Adrenal gland (tissue), 5 donors: Measurements from ENCODE around the gene PDGFD.

Experiments used
- POLR2A ChIP-seq, 2 donors: fragments of 450-650 bp; IDR thresholded peaks; one replicate each; pipeline ENCODE4 v1.6.1; 2017; ENCODE audit warnings: antibody characterized with exemption in 2 of 2, mild to moderate bottlenecking in 2 of 2, moderate library complexity in 1 of 2
- TF ChIP-seq, protein P1 (sequence below), 6 experiments: fragments of 450-650 bp in 4 of 6; fragments of 200-600 bp in 2 of 6; sonication (generic) in 1 of 6; IDR thresholded peaks; 1 replicate in 5 of 6; 2 replicates in 1 of 6; pipeline versions ENCODE4 v1.5.1 to v1.8.0; 2016 to 2021; ENCODE audit warnings: antibody characterized with exemption in 6 of 6, mild to moderate bottlenecking in 2 of 6, moderate library complexity in 1 of 6
- donor health status: DM: no; HTN: no; CAD: no.

DNA sequence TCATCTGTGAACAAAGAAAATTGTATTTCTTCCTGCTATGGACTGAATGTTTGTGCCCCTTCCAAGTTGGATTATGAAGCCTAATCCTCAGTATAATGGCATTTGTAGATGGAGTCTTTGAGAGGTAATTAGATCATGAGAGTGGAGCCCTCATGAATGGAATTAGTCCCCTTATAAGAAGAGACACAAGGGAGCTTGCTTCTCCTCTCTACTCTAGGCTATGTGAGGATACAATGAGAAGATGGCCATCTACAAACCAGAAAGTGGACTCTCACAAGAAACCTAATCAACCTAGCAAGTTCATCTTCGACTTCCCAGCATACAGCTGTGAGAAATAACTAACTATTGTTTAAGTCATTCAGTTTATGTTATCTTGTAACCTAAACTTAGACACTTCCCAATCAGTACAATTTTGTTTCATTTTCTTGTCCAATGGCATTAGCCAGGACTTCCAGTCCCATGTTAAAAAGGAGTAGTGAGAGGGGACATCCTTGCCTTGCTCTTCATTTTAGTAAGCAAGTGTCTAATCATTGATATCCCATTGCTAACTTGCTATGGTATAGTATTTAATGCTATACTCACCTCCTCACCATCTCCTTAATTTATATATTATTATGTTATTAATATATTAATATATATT, 45.7 kb downstream of the PDGFD start:
- TF ChIP-seq, protein P1, sequence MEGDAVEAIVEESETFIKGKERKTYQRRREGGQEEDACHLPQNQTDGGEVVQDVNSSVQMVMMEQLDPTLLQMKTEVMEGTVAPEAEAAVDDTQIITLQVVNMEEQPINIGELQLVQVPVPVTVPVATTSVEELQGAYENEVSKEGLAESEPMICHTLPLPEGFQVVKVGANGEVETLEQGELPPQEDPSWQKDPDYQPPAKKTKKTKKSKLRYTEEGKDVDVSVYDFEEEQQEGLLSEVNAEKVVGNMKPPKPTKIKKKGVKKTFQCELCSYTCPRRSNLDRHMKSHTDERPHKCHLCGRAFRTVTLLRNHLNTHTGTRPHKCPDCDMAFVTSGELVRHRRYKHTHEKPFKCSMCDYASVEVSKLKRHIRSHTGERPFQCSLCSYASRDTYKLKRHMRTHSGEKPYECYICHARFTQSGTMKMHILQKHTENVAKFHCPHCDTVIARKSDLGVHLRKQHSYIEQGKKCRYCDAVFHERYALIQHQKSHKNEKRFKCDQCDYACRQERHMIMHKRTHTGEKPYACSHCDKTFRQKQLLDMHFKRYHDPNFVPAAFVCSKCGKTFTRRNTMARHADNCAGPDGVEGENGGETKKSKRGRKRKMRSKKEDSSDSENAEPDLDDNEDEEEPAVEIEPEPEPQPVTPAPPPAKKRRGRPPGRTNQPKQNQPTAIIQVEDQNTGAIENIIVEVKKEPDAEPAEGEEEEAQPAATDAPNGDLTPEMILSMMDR (IDR thresholded peaks at IDR 0.05) = no peak
- no peak for TF ChIP-seq POLR2A (IDR thresholded peaks at IDR 0.05)
